ENCODE data around the gene PPFIA1.

Gene PPFIA1

DNA sequence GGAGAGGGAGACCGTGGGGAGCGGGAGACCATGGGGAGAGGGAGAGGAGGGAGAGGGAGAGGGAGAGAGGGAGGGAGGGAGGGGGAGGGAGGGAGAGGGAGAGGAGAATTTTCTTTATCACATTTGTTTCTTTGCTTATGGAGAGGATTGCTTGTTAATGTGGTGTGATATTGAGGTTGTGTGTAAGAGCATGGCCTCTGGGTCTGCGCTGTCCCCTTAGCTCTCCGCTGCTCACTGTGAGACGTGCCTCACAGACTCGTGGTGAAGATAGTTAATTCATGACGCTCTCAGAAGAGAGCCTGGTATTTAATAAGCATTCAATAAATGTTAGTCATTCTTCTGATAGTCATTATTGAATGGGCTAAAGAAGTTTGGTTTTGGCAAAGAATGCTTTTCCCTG lies 26.2 kb downstream of the PPFIA1 start:
- no peak for ATAC-seq (ENCODE audit: low read depth)
- no peak overlapping the region for H3K4me3 Mint-ChIP-seq
- H3K27me3 Mint-ChIP-seq = no peaks in the 10 kb centered on the region
- H3K36me3 Mint-ChIP-seq = peaks cover 29% of the 10 kb centered on the region
- H3K4me1 Mint-ChIP-seq = peaks cover 12% of the 10 kb centered on the region
- no peak overlapping the region for H3K27ac Mint-ChIP-seq
- no peak for DNase-seq (ENCODE audit: low spot score in 2 of 2)
- no peaks in the 10 kb centered on the region for H3K9me3 Mint-ChIP-seq

DNA sequence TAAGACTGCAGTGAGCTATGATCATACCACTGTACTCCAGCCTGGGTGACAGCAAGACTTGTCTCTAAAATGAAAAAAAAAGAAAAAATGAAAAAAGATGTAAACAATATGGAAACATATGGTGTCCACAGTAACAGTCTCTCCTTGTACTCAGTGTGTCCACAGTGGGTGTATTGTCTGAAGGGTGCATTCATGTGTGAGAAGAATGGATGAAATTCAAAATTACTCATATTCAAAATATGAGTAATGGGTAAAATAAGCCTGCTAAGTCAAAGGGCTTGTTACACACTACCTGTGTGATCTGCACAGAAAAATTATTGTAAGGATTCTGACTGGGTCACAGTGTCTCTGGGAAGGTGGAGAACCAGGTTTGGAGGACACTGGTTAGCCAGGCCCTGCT lies 26.9 kb downstream of the PPFIA1 start:
- Mint-ChIP-seq H3K4me3 (no peak overlapping the region), H3K27me3 (no peaks in the 10 kb centered on the region), H3K27ac (no peak overlapping the region), H3K4me1 (peaks cover 17% of the 10 kb centered on the region), H3K9me3 (no peaks in the 10 kb centered on the region), H3K36me3 (peaks cover 34% of the 10 kb centered on the region)
- no peak for ATAC-seq (ENCODE audit: low read depth)
- DNase-seq (ENCODE audit: low spot score in 2 of 2) = no peak

DNA sequence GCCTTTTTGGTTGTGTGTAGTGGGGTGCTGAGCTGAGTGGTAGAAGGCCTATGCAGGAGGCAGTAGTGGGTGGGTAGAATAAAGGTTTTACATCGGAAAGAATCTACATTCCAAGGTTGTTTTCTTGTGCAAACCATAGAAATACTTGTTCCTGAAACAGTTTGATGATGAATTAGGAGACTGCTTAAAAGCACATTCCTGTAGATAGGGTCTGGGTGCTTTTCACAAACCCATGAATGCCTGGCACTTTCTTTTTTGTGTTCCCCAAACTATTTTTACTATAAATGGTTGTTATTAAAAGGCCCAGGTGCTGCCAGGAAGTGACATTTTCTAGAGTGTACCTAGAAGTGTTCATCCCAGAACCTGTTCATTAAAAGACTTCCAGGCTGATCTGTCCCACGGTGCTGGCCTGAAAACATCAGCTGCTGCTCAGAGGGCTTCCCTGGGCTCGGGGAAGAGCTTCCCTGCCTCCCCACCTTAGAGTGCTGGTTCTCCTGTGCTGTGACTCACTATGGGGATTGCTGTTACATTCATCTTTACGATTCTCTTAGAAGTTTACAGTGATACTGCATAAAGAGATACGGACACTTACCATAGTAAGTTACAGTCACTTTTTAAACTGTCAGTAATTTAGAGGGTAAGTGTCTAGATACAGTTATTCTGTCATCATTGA lies 27.9 kb downstream of the PPFIA1 start:
- Mint-ChIP-seq H3K4me3 (no peak overlapping the region), H3K4me1 (peaks cover 17% of the 10 kb centered on the region), H3K27ac (no peak overlapping the region), H3K36me3 (peaks cover 33% of the 10 kb centered on the region), H3K9me3 (no peaks in the 10 kb centered on the region), H3K27me3 (no peaks in the 10 kb centered on the region)
- no peak for ATAC-seq (ENCODE audit: low read depth)
- DNase-seq (ENCODE audit: low spot score in 2 of 2) = no peak

DNA sequence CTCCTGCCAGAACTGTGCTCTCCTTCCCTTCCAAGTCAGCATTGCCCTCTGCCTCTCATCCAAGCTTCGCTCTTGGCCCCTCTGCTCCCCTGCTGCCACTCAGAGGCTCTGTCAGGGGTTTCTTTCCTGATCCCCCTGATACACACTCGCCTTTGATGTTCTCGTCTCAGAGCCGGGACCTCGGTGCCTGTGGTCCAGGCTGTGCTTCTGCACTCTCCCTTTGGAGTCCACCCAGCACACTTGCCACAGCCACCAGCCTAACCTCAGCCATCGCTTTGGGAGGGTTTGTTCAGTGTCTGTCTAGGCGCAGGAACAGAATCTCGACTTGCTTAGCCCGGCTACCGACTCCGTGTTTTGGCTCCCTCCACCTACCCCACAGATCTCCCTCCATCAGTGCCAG lies 29.1 kb downstream of the PPFIA1 start:
- no peak overlapping the region for H3K4me3 Mint-ChIP-seq
- peaks cover 27% of the 10 kb centered on the region for H3K36me3 Mint-ChIP-seq
- no peaks in the 10 kb centered on the region for H3K9me3 Mint-ChIP-seq
- H3K27ac Mint-ChIP-seq = no peak overlapping the region
- DNase-seq (ENCODE audit: low spot score in 2 of 2) (no peak), ATAC-seq (ENCODE audit: low read depth) (no peak)
- no peaks in the 10 kb centered on the region for H3K27me3 Mint-ChIP-seq
- peaks cover 12% of the 10 kb centered on the region for H3K4me1 Mint-ChIP-seq

DNA sequence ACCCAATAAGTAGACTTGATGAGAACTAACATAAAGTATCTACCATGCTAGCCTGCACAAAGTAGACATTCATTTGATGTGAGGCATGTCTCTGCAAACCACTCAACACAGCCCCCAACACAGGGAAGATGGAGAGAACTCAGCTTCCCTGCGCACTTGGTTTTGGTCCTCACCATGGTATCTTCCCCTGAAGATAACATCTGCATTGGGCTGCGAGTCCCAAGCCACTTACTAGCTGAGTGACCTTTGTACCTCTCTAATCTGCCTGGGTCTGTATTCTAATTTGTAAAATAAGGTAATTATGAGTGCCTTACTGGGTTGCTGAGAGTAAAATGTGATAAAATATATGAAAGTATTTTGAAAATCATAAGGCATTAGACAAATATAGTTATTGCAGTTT lies 30.7 kb downstream of the PPFIA1 start:
- DNase-seq (ENCODE audit: low spot score in 2 of 2) (no peak), ATAC-seq (ENCODE audit: low read depth) (no peak)
- Mint-ChIP-seq H3K4me1 (peaks cover 12% of the 10 kb centered on the region), H3K9me3 (no peaks in the 10 kb centered on the region), H3K4me3 (no peak overlapping the region), H3K27ac (no peak overlapping the region), H3K27me3 (no peaks in the 10 kb centered on the region), H3K36me3 (peaks cover 31% of the 10 kb centered on the region)

DNA sequence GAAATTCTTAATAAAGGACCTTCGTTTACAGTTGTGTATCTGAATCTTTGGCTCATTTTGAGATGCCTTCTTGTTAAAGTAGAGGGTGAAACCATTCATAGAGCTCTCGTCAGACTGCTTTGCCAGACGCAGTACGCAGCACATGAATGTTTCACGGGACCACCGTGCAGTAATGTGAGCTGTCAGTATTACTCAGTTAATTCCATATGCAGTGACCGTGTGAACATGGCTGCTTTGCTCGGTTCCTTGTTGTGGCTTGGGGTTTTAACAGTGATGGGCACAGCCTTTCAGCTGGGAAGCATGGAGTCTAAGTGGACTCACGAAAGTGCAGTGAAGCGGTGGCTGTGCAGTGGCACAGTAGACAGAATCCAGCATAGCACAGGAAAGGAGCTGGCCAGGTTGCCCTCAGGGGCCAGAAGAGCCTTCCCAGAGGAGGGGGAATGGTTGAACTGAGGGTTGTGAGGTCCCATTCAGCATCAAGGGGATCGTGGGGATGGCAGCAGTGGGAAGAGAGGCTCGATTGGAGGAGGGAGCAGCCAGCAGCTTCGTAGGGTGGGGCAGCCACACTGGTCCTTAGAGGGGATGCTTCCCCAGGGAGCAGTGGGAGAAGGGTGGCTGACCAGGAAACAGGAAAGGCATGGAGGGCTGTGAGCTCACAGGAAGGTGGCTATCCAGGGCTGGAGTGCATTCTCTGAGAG lies 31.4 kb downstream of the PPFIA1 start:
- Mint-ChIP-seq H3K36me3 (peaks cover 31% of the 10 kb centered on the region), H3K9me3 (no peaks in the 10 kb centered on the region)

GRCh38 chr11:70302419-70302752 lies 31.9 kb downstream of the PPFIA1 start:
- H3K36me3 Mint-ChIP-seq = peaks cover 29% of the 10 kb centered on the region
- no peaks in the 10 kb centered on the region for H3K27me3 Mint-ChIP-seq
- no peaks in the 10 kb centered on the region for H3K9me3 Mint-ChIP-seq
- no peak overlapping the region for H3K27ac Mint-ChIP-seq
- no peak for DNase-seq (ENCODE audit: low spot score in 2 of 2)
- no peak overlapping the region for H3K4me3 Mint-ChIP-seq
- peaks cover 15% of the 10 kb centered on the region for H3K4me1 Mint-ChIP-seq
- ATAC-seq (ENCODE audit: low read depth) = no peak

More for the DNA sequence above, 31.4 kb downstream of the PPFIA1 start:
- Mint-ChIP-seq H3K27ac (no peak overlapping the region), H3K4me1 (peaks cover 15% of the 10 kb centered on the region), H3K4me3 (no peak overlapping the region), H3K27me3 (no peaks in the 10 kb centered on the region)
- ATAC-seq (ENCODE audit: low read depth) (no peak), DNase-seq (ENCODE audit: low spot score in 2 of 2) (no peak)

DNA sequence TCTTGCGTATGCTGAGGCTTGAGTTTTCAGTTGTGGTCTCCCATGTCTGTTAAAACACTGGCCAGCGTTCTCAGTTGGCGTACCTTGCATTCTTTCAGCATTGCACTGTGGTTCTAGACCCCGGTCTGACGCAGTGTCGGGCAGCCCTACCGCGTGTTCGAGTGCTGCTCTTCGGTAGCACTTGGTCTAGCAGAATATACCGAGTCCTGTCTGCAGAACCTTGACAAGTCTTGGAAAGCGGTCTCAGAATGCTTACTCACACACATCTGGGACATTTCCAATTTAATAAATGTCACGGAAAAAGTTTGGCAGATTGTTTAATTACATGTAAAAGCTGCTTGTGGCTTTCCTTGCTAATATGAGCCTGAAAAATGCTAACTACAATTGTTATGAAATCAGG lies 32.6 kb downstream of the PPFIA1 start:
- Mint-ChIP-seq H3K9me3 (no peaks in the 10 kb centered on the region), H3K4me3 (no peak overlapping the region), H3K36me3 (peaks cover 25% of the 10 kb centered on the region), H3K27ac (no peak overlapping the region), H3K27me3 (no peaks in the 10 kb centered on the region), H3K4me1 (peaks cover 13% of the 10 kb centered on the region)
- DNase-seq (ENCODE audit: low spot score in 2 of 2) (no peak), ATAC-seq (ENCODE audit: low read depth) (no peak)

- H3K36me3 Mint-ChIP-seq = peaks cover 21% of the 10 kb centered on the region
- no peak for ATAC-seq (ENCODE audit: low read depth)
- no peak overlapping the region for H3K4me3 Mint-ChIP-seq
- no peak for DNase-seq (ENCODE audit: low spot score in 2 of 2)
- H3K27ac Mint-ChIP-seq = no peak overlapping the region
- no peaks in the 10 kb centered on the region for H3K9me3 Mint-ChIP-seq
- no peaks in the 10 kb centered on the region for H3K27me3 Mint-ChIP-seq
- H3K4me1 Mint-ChIP-seq = peaks cover 10% of the 10 kb centered on the region
Measured at GRCh38 chr11:70304208-70304603, 33.7 kb downstream of the PPFIA1 start.

GRCh38 chr11:70305501-70305900 lies 35.0 kb downstream of the PPFIA1 start:
- Mint-ChIP-seq H3K36me3 (peaks cover 16% of the 10 kb centered on the region), H3K4me1 (peaks cover 7% of the 10 kb centered on the region), H3K9me3 (no peaks in the 10 kb centered on the region), H3K27ac (no peak overlapping the region), H3K4me3 (no peak overlapping the region), H3K27me3 (no peaks in the 10 kb centered on the region)
- ATAC-seq (ENCODE audit: low read depth) (no peak), DNase-seq (ENCODE audit: low spot score in 2 of 2) (no peak)

DNA sequence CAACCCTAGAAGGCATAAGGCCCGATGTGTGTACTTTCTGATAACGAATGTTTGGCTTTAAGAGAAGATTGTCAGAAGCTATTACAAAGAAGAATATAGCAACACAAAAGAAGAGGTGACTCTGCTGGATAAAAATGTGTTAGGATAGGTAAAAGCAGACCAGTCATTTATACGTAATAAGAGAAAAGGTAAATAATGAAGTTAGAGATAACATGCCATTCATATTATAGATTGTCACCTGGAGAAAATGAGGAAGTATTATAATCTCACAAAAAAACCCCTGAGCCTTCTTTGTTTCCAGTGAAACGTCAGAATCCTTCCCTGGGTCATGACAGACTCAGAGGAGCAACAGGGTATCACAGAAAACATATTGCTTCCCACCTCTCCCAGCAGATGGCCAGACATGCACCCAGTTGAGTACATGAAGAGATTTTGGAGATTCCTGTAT lies 36.1 kb downstream of the PPFIA1 start:
- no peak for DNase-seq (ENCODE audit: low spot score in 2 of 2)
- Mint-ChIP-seq H3K36me3 (peaks cover 24% of the 10 kb centered on the region), H3K4me3 (no peak overlapping the region), H3K9me3 (no peaks in the 10 kb centered on the region), H3K27ac (no peak overlapping the region), H3K4me1 (peaks cover 15% of the 10 kb centered on the region), H3K27me3 (no peaks in the 10 kb centered on the region)
- ATAC-seq (ENCODE audit: low read depth) = no peak

DNA sequence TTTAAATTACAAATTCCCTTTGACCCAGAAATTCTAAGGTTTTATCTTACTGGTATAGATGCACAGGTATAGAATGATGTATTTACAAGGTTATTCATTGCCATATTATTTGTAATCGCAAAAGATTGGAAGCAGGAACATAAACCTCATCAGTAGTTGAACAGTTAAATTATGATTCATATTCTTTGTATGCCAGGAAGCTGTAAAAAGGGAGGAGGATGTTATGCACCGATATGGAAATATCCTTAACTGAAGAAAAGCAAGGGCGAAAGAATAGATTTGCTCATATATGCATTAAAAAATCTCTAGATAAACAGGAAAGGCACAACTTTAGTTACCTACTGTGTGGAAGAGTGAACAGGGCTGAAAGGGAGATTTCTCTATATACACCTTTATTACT lies 36.7 kb downstream of the PPFIA1 start:
- Mint-ChIP-seq H3K27ac (no peak overlapping the region), H3K4me3 (no peak overlapping the region), H3K9me3 (no peaks in the 10 kb centered on the region), H3K36me3 (peaks cover 20% of the 10 kb centered on the region), H3K4me1 (peaks cover 11% of the 10 kb centered on the region), H3K27me3 (no peaks in the 10 kb centered on the region)
- DNase-seq (ENCODE audit: low spot score in 2 of 2) (no peak), ATAC-seq (ENCODE audit: low read depth) (no peak)

- H3K36me3 Mint-ChIP-seq = peaks cover 24% of the 10 kb centered on the region
- H3K9me3 Mint-ChIP-seq = no peaks in the 10 kb centered on the region
- no peaks in the 10 kb centered on the region for H3K27me3 Mint-ChIP-seq
- no peak overlapping the region for H3K27ac Mint-ChIP-seq
- ATAC-seq (ENCODE audit: low read depth) (no peak), DNase-seq (ENCODE audit: low spot score in 2 of 2) (no peak)
- no peak overlapping the region for H3K4me3 Mint-ChIP-seq
- peaks cover 30% of the 10 kb centered on the region for H3K4me1 Mint-ChIP-seq
Measured at GRCh38 chr11:70311616-70312015, 41.1 kb downstream of the PPFIA1 start.

- H3K4me1 Mint-ChIP-seq = peaks cover 30% of the 10 kb centered on the region
- H3K27me3 Mint-ChIP-seq = no peaks in the 10 kb centered on the region
- H3K9me3 Mint-ChIP-seq = no peaks in the 10 kb centered on the region
- peak overlapping the region; percentile 11 for H3K4me3 Mint-ChIP-seq
- H3K27ac Mint-ChIP-seq = peak overlapping the region; percentile 80
- no peak for DNase-seq (ENCODE audit: low spot score in 2 of 2)
- no peak for ATAC-seq (ENCODE audit: low read depth)
- peaks cover 22% of the 10 kb centered on the region for H3K36me3 Mint-ChIP-seq
Measured at GRCh38 chr11:70312401-70313357, 42.2 kb downstream of the PPFIA1 start.
